K562 (cell line): ENCODE results near the gene BBC3. TPM values are rescaled to one million over a fixed set of nuclear protein-coding genes. Genes with fewer than 3 reads are reported as not detected.

ENCODE experiments used
- BCL6 ChIP-seq: fragments of 250-450 bp; sonication (Bioruptor Pico); IDR thresholded peaks from 2 replicates; pipeline ENCODE4 v1.4.0; 2020
- CEBPG ChIP-seq, 3 experiments: fragments of 200-800 bp in 1 of 3; sonication (Bioruptor generic) in 1 of 3; sonication (generic) in 1 of 3; formaldehyde crosslinking in 1 of 3; IDR thresholded peaks in 2 of 3; conservative IDR thresholded peaks in 1 of 3; 2 replicates each; pipeline versions ENCODE4 v1.6.1 to v1.8.0; 2016 to 2022; ENCODE audit warnings: missing compliant biosample characterization in 2 of 3, missing genetic modification characterization in 2 of 3, mild to moderate bottlenecking in 1 of 3, missing genetic modification reagents in 1 of 3
- CHD1 ChIP-seq: fragments of 200-600 bp; sonication (generic); IDR thresholded peaks from one replicate; pipeline ENCODE4 v1.6.1; 2012; ENCODE audit warnings: mild to moderate bottlenecking, moderate library complexity, low read length, inconsistent platforms
- ELF1 ChIP-seq: fragments of 200-800 bp; sonication (Bioruptor generic); IDR thresholded peaks from 2 replicates; pipeline ENCODE4 v1.6.1; 2016; ENCODE audit warnings: missing genetic modification characterization, missing compliant biosample characterization
- EZH2 ChIP-seq: IDR thresholded peaks from 2 replicates; pipeline ENCODE4 v1.6.1; 2012; ENCODE audit warnings: low read depth, mild to moderate bottlenecking, inconsistent platforms, low read length, borderline replicate concordance
- GMEB1 ChIP-seq: fragments of 250-450 bp; sonication (Bioruptor Pico); IDR thresholded peaks from 2 replicates; pipeline ENCODE4 v1.4.0; 2020; ENCODE audit warnings: mild to moderate bottlenecking
- IFI16 ChIP-seq: fragments of 250-450 bp; sonication (Bioruptor Pico); IDR thresholded peaks from 2 replicates; pipeline ENCODE4 v2.1.2; 2022; ENCODE audit warnings: mild to moderate bottlenecking, inconsistent platforms
- KDM4B ChIP-seq, 2 experiments: fragments of 450-650 bp in 1 of 2; sonication (generic) in 1 of 2; IDR thresholded peaks; 2 replicates each; pipeline ENCODE4 v1.6.1; 2016 to 2017; ENCODE audit warnings: borderline replicate concordance in 2 of 2, antibody characterized with exemption in 1 of 2, low read depth in 1 of 2, mild to moderate bottlenecking in 1 of 2
- OTX1 ChIP-seq: fragments of 450-650 bp; formaldehyde crosslinking; IDR thresholded peaks from 2 replicates; pipeline ENCODE4 v1.4.0; 2022; ENCODE audit warnings: mild to moderate bottlenecking
- POLR2B ChIP-seq: fragments of 450-650 bp; IDR thresholded peaks from 2 replicates; pipeline ENCODE4 v1.6.1; 2018; ENCODE audit warnings: low read depth; ENCODE audit not compliant: partially characterized antibody
- SMARCA4 ChIP-seq: fragments of 450-650 bp; IDR thresholded peaks from 2 replicates; pipeline ENCODE4 v1.6.1; 2016
- VEZF1 ChIP-seq: fragments of 200-800 bp; sonication (Bioruptor generic); IDR thresholded peaks from 2 replicates; pipeline ENCODE4 v1.6.1; 2017; ENCODE audit warnings: missing genetic modification characterization, missing compliant biosample characterization
- ZKSCAN1 ChIP-seq: fragments of 150-350 bp; IDR thresholded peaks from 2 replicates; pipeline ENCODE4 v1.6.1; 2016; ENCODE audit warnings: low read depth, low read length
- ZNF140 ChIP-seq: fragments of 250-450 bp; sonication (Bioruptor Pico); IDR thresholded peaks from 2 replicates; pipeline ENCODE4 v1.8.0; 2021; ENCODE audit warnings: moderate library complexity, mild to moderate bottlenecking, inconsistent platforms
- ZNF318 ChIP-seq, 2 experiments: fragments of 450-650 bp; IDR thresholded peaks; 2 replicates each; pipeline ENCODE4 v1.6.1; 2016; ENCODE audit warnings: mild to moderate bottlenecking in 2 of 2, borderline replicate concordance in 1 of 2, low read depth in 1 of 2, moderate library complexity in 1 of 2
- ZNF444 ChIP-seq: fragments of 250-450 bp; sonication (Bioruptor Pico); IDR thresholded peaks from 2 replicates; pipeline ENCODE4 v1.4.0; 2020; ENCODE audit warnings: mild to moderate bottlenecking, moderate library complexity
- polyA plus RNA-seq, 8 experiments: library from polyadenylated mRNA; depleted of rRNA in 4 of 8; stranded (reverse) in 5 of 8; unstranded in 3 of 8; fragments of >200 nt; fragmentation: Nextera tagmentation in 2 of 8; fragmentation: Illumina TruSeq in 1 of 8; extraction: Ambion mirVana in 2 of 8; extraction: Trizol in 1 of 8; gene quantifications; 2 replicates each; pipeline versions ENCODE4 v1.2.1 to v1.2.3, GENCODE V29; 2011 to 2014; ENCODE audit warnings: inconsistent platforms in 1 of 8, missing spikeins in 1 of 8
- total RNA-seq, 7 experiments: library from RNA; depleted of rRNA in 6 of 7; stranded (reverse); fragments of >200 nt in 6 of 7; fragmentation: Illumina TruSeq in 2 of 7; extraction: Trizol in 2 of 7; gene quantifications; 2 replicates each; pipeline versions ENCODE4 v1.2.1 to v1.2.3, GENCODE V29; 2011 to 2021; ENCODE audit warnings: low replicate concordance in 1 of 7

BBC3 gene
- total and polyA plus RNA-seq, 9 of the 15 experiments (the other 6 are each of a cell fraction or from before 2014, with no cell fraction given): 0.15 to 30.7 (median 4.8) TPM

GRCh38 chr19:47210689-47211316 lies 20.2 kb downstream of the BBC3 start (continued):
- no peak for TF ChIP-seq KDM4B (IDR thresholded peaks at IDR 0.05; ENCODE audit: borderline replicate concordance in 2 of 2, low read depth in 1 of 2)
- no peak for TF ChIP-seq ZKSCAN1
- TF ChIP-seq CEBPG (CRISPR knock-in tag; IDR thresholded peaks at IDR 0.05): no peak
- TF ChIP-seq CEBPG (tag; conservative IDR thresholded peaks at IDR 0.05 in 1 of 2, IDR thresholded peaks at IDR 0.05 in 1 of 2): no peak
- peak; percentile 66 for TF ChIP-seq VEZF1 (CRISPR knock-in tag)
- TF ChIP-seq ZNF444 (CRISPR knock-in tag): no peak
- TF ChIP-seq BCL6 (CRISPR knock-in tag): peak; percentile 69
- no peak for TF ChIP-seq EZH2
- TF ChIP-seq ELF1 (tag): peak; percentile 70; the same call in 1 of the 2 replicates
- no peak for TF ChIP-seq OTX1
- peak; percentile 6; the same call in 1 of the 2 replicates for TF ChIP-seq GMEB1 (CRISPR knock-in tag)
- 0 out of 2 replicates have a peak, but pooled peaks have one; percentile 62 for TF ChIP-seq ZNF140 (CRISPR knock-in tag)
- TF ChIP-seq ZNF318 (IDR thresholded peaks at IDR 0.05; ENCODE audit: borderline replicate concordance in 1 of 2, low read depth in 1 of 2): no peak
- no peak for TF ChIP-seq POLR2B
- TF ChIP-seq CHD1: no peak
- peak; percentile 62 for TF ChIP-seq SMARCA4
- peak; percentile 3; the same call in 1 of the 2 replicates for TF ChIP-seq IFI16 (CRISPR knock-in tag)
